HG02610 (cell line): Measurements from ENCODE around the gene TMEM183A.

Experiments
- ATAC-seq: cut with Tn5 transposase; IDR thresholded peaks from one replicate; pipeline ENCODE4 v1.9.1; 2021; ENCODE audit warnings: mild to moderate bottlenecking, moderate library complexity; ENCODE audit not compliant: unreplicated experiment

Gene TMEM183A

GRCh38 chr1:203065986-203066385 lies 58.8 kb downstream of the TMEM183A start:
- no peak for ATAC-seq

- no peak for ATAC-seq
Measured at GRCh38 chr1:203066965-203067364, 59.8 kb downstream of the TMEM183A start.

GRCh38 chr1:203069030-203069747 lies 62.0 kb downstream of the TMEM183A start:
- ATAC-seq, result no peak

GRCh38 chr1:203072002-203072602 lies 64.9 kb downstream of the TMEM183A start:
- no peak for ATAC-seq

- ATAC-seq, result no peak
Measured at GRCh38 chr1:203072911-203073310, 65.7 kb downstream of the TMEM183A start.

- no peak for ATAC-seq
Measured at GRCh38 chr1:203073469-203073868, 66.3 kb downstream of the TMEM183A start.
